ENCODE data around the gene CYP4Z1. TPM values are rescaled to one million over a fixed set of nuclear protein-coding genes. Genes with fewer than 3 reads are reported as not detected.
"Not testable (repeated sequence)": the region's sequence is repeated elsewhere in the genome, so short reads cannot be mapped to it uniquely, and the experiment has no call there.

The CYP4Z1 gene, protein sequence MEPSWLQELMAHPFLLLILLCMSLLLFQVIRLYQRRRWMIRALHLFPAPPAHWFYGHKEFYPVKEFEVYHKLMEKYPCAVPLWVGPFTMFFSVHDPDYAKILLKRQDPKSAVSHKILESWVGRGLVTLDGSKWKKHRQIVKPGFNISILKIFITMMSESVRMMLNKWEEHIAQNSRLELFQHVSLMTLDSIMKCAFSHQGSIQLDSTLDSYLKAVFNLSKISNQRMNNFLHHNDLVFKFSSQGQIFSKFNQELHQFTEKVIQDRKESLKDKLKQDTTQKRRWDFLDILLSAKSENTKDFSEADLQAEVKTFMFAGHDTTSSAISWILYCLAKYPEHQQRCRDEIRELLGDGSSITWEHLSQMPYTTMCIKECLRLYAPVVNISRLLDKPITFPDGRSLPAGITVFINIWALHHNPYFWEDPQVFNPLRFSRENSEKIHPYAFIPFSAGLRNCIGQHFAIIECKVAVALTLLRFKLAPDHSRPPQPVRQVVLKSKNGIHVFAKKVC
- not detected in 2 replicates for total RNA-seq

DNA sequence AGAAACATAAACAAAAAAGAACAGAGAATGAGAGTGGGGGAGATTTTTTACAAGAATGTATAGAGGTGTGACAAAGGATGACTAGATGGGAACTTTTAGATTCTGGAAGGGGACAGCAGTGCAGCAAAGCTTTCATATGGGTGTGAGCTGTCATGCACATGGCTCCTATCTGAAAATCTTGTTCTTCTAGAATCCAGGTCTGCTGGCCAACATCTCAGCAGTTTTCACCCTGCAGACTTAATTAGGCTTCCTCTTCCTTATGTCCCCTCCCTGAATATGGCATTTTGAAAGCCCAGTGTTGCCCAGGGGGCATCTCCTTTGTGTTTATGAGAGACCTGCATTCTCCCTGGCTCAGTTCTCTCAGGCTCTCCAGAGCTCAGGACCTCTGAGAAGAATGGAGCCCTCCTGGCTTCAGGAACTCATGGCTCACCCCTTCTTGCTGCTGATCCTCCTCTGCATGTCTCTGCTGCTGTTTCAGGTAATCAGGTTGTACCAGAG lies at the start of gene CYP4Z1:
CYP4Z1 (plus strand) TSS at position 135 of the 498 bp plus-strand sequence; CDS start at position 395, 260 bp downstream.
- no peak for DNase-seq (ENCODE audit: low read depth)

DNA sequence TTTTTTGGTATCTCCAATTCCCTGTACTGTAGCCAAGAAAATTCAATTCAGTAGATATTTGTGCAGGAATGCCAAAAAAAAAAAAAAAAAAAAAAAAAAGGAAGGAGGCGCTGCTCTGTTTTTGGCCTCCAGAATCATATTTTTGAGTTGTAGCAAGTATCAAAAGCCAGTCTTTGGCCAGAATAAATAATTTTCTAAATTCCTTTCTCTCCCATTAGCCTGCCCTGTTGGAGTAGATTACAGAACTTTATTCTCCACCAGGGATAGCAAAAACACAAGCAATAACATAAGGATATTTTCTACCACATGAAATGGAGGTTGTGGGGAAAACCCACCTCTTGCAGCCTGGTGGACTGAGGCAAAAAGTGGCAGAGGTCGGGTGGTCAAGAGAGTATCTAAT lies 46.0 kb upstream of the CYP4Z1 start:
- DNase-seq (ENCODE audit: low read depth): no peak

DNA sequence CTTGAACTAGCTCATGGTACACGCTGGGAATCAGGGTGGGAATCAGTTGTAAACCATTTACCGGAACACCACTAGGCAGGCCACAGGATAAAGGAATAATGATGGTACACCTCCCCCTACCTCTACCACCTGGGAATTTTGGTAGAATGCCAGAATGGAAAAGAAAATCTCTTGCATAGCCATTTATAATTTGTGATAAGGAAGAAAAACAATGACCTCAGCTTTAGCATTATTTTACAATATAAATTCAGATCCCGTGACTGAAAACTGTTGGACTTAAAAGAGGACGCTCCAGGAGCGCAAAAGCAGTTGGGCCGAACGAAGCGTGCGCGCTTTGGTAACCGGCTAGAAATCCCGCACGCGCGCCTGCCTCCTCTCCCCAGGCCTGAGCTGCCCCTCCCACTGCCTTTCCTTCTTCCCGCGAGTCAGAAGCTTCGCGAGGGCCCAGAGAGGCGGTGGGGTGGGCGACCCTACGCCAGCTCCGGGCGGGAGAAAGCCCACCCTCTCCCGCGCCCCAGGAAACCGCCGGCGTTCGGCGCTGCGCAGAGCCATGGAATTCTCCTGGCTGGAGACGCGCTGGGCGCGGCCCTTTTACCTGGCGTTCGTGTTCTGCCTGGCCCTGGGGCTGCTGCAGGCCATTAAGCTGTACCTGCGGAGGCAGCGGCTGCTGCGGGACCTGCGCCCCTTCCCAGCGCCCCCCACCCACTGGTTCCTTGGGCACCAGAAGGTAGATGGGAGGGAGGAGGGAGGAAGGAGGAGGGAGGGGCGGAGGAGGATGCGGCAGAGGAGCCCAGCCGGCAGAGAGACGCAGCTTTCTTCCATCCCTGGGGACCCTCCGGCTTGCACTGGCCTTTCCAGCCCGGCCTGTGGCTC lies 43.5 kb upstream of the CYP4Z1 start, which contains the start of gene CYP4X1:
CYP4X1 (plus strand) TSS at position 402 of the 873 bp plus-strand sequence; CDS start at position 551, 149 bp downstream.
- DNase-seq (ENCODE audit: low read depth): no peak

DNA sequence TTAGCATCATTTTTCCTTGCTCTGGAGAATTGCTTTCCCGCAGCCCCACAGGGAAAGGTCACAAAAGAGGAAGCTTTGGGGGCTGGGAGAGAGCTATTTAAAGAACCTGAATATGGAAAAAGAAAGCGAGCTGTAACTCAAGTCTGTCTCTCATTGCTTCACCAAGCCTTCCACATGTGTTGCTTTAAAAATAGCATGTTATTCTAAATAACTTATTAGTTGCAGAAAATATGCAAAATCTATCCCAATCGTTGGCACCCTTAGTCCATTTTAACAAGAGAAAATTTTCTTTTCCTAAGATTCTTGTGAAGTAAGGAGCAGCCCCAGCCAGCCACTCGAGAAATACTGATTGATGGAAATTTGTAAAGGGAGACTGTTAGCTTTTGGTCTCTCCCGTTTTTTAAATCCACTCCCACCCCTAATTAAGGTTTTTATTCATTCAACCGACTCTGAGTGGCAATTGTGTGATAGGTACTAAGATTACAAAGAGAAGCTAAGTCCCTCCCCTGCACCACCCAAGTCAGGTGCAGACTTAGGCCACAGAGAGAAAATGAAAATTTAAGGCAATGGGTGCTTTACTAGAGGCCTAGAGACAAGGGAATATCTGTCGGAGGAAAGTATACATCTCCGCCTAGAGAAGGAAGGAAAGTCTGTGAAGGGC lies 42.8 kb upstream of the CYP4Z1 start:
- no peak for DNase-seq (ENCODE audit: low read depth)

DNA sequence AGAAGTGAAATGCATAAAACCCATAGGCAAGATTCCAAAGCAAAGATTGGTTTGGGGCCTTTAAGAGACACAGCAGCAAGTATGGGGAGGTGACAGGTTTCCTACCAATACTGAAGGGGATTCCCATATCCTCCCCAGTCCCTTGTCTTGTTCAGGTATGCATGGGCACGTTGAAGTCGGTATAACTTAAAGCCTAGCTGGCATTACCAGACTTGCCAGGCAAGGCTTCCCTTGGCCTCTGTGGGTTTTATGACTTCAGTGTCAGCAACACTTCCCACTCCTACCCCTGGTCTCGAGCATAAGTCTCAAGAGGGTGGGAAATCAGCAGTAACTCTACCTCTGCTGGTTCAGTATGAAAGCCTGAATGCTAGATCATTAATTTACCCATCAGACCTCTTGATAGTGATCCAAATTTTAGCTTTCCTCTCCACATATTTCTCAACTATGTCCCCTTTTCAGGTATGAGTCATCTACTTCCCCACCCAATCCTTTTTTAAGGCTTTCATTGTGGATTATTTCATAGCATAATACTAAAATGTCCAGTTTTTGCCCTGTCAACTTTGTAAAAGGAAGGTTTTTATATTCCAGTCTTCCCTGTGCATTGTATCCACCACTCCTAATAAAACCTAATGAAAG lies 36.7 kb upstream of the CYP4Z1 start:
- DNase-seq (ENCODE audit: low read depth): peak; percentile 8

DNA sequence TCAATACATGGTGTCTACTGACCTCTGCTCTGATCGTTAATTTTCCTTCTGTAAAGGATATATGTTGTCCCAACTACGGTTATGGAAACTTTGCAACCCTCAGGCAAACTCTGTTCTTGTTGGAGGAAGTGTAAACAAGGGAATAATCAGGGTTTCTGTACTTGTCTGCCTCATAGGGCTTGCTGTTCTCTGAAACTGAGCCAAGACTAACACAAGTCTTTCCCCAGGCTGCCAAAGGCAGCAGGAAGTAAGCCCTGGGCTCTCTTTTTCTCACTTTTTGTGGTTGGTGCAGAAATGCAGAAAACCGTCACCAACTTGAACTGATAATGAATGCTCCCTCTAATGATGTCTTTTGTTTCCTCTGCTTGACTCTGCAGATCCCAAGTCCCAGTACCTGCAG lies 36.0 kb upstream of the CYP4Z1 start:
- DNase-seq (ENCODE audit: low read depth): peak; percentile 93

DNA sequence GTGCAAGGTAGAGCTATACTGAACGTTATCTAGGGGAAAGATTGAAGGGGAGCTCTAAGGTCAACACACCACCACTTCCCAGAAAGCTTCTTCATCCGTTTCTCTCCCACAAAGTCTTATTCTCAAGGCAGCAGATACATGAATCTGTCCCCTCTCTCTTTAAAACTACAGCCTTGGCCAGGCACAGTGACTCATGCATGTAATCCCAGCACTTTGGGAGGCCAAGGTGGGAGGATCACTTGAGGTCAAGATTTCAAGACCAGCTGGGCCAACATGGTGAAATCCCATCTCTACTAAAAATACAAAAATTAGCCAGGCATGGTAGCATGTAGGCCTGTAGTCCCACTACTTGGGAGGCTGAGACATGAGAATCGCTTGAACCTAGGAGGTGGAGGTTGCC lies 35.4 kb upstream of the CYP4Z1 start:
- peak; percentile 13 for DNase-seq (ENCODE audit: low read depth)

DNA sequence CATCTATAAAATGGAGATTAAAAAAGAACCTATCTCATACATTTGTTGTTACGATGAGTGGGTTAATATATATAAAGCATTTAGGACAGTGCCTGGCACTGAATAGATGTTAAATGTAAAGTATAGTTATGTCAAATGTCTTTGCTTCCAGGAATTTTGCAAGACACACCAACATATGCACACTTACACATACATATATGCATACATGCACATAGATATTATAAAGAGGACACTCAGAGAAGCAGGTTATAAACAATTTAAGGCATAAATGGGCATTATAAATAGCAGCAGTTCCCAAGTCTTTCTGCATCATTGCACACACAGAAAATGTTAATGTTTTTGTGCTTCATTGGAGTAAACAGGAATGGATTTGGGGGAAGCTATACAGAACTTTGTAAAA lies 30.3 kb upstream of the CYP4Z1 start:
- DNase-seq (ENCODE audit: low read depth): no peak

DNA sequence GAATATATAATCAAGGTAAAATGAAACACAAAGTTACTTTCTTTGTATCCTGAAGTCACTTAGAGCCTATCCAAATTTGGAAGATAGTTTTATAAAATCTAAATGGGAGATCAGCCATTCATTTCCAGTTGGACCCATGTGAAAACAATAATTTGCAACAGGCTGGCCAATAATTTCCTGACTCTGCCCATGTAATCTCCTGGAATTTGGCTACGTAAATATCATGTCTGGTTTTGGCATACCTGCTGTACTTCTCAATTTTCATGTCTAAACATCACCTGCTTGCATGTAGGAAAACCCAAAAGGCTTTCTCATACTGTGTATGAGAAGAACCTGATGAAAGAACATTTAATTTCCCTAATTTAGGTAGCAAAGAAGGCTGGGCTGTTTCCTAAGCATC lies 7.7 kb upstream of the CYP4Z1 start:
- DNase-seq (ENCODE audit: low read depth): no peak

DNA sequence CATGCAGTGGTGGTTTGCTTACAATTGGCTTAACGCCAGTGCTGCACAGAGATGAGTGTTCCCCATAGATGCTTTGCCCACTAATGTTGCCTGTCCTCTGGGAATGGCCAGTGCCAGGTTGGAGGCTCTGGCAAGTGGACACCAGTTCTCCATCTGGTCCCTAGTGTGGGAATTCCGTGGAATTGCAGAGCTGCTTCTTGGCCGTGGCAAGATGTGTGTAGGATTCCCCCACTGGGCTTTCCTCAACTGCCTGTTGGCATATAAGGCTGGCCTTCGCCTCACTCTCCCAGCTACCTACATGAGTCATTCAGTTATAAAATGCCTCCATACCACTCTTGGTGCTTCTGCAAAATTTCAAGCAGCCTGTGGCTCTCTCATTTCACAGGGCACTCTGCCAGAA lies 2.0 kb downstream of the CYP4Z1 start:
- DNase-seq (ENCODE audit: low read depth): not testable (repeated sequence)

DNA sequence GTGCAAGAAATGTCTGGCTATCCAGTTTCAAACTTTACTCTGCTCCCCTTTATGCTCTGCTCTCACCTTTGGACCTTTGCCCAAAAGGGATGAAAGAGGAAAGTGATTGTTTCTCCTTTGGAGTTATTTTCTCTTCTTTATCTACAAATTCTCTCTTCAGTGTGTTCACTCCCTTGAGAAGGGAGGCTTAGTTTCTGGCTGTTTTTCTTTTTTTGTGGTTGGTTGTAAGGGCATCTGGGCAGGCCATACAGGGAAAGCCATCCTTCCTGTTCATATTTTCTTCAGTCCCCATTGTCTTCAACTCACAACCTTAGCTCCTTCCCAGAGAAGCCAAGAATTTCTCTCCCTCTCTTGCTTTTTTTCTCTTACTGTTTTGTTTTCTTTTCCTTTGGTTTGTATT lies 2.5 kb downstream of the CYP4Z1 start:
- not testable (repeated sequence) for DNase-seq (ENCODE audit: low read depth)

DNA sequence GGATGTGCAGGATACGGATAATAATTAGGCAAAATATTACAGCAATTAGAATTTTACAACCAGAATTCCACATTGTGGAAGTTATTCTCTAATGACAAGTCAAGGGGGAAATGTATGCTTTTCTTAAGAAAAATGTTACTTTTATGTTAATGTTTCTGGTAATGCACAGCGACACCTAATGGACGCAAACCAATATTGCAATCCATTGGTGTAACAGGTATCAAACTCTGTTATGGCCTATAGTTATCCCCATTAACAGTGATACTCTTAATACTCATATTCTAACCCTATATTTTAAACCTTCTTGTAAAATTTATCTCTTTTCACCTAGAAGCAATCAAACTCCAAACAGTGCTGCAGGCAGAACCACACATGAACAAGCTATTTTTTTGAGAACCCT lies 22.3 kb downstream of the CYP4Z1 start:
- DNase-seq (ENCODE audit: low read depth): peak; percentile 22

DNA sequence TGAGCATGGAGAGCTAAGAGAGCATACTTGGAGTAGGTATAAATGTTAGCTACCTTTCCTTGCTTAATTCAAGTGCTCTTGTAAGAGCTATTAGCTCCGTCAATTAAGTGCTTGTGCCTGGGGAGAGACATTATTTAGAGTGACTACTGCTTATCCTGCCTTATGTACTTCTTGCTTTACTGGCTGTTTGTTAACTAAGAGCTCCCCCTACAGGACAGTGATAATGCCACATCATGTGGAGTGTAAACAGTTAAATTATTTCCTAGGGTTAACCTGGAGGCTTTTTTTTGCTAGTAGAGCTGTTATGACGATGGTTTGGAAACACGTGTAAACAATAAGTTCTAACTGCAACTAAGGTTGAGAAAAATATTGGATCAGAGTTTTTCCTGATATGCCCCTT lies 24.4 kb downstream of the CYP4Z1 start:
- DNase-seq (ENCODE audit: low read depth): not testable (repeated sequence)

DNA sequence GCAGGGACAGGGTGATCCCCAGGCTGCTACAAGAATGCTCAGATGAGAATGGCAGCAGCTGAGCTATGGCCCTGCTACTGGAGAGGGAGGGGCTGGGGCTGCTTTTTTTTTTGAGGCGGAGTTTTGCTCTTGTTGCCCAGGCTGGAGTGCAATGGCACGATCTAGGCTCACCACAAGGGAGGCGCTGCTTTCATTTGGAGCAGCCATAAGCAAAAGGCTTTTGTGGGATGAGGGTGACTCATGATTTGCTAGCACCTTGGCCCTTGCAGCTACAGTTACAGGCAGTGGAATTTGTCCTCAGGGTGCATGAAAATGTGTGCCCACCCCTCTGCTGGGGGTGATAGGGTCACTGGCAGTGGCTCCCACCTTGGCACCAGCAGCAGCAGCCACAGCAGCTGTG lies 37.8 kb downstream of the CYP4Z1 start:
- DNase-seq (ENCODE audit: low read depth): peak; percentile 23

DNA sequence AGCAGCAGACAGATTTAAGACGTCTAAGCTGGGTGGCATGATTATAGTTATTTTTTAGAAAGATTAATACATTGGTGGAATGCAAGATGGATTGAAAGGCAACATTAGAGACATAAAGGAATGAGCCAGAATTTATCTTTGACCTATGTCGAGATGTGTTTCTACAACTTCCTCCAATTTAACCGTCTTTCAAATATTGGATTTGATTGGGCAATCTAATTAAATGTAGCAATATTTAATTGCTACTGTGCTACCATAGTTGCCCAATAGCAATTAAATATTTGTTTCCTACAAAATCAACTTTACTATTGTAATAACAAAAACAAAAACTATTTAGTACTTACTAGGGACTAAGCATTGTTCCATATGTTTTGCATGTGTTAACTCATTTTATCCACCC lies 39.8 kb downstream of the CYP4Z1 start:
- DNase-seq (ENCODE audit: low read depth): no peak

DNA sequence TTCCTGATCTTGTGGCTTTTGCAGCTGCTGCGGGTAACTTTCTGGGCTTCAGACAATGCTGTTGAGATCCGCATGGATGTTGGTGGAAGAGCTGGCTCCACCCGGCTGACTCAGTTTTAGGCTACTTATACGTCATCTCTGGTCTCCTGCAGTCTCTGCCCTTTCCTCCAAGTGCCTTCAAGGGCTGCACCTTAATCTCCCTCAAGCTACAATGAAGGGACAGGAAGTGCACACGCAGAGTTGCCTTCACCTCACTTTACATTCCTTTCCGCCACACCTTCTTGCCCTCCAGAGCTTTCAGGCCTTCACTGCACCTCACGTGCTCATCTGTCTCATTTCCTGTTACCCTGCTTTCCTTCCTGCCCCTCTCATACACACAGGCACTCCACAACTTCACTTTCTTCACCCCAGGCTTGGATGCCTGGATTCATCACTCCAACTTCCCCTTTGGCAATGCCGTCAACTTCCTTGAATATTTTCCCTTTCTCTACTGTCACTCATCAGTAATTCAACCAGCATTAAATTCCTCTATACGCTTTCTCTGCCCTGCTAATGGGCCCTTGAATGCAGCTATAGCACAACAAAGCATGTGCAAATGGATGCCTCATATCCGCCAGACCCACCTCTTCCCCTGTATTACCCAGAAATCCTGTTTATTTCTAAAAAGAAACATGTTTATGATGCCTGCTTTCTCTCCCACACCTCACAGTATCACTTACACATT lies 41.0 kb downstream of the CYP4Z1 start:
- DNase-seq (ENCODE audit: low read depth): peak; percentile 79

DNA sequence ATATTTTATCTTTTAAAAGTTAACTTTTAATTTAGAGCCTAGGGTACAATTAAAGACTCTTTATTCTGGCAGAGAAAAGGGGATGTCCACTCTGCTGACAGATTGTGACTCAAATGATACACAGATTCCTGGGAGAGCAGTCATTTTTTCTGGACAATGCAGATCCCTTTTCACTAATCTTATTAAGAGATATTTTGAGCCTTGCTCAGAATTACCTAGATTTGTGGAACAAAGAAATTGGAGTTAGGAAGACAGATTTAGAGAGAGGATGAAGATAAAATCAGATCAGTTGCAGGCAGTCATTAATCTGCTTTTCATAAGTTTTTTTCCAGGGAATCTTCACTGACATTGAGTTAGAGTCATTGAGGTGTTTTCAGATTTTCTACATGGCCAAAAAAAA lies 42.5 kb downstream of the CYP4Z1 start:
- peak; percentile 67 for DNase-seq (ENCODE audit: low read depth)

DNA sequence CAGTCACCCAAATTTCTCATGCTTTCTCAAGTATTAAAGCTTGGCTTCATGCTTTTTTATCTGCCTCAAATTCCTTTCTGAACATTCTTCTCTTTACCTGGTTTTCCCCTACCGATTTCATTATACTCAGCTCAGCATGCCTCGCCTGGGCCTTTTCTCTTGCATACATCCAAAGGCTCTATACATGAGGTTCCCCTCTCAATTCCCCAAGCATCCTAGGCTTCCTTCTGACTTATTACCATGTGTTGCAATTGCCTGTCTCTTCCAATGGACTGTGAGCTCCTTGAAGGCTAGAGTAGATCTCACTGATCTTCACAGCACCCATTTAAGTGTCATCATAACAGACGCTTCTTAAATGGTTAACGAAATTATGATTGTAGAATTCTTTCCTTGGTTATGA lies 46.1 kb downstream of the CYP4Z1 start:
- no peak for DNase-seq (ENCODE audit: low read depth)

DNA sequence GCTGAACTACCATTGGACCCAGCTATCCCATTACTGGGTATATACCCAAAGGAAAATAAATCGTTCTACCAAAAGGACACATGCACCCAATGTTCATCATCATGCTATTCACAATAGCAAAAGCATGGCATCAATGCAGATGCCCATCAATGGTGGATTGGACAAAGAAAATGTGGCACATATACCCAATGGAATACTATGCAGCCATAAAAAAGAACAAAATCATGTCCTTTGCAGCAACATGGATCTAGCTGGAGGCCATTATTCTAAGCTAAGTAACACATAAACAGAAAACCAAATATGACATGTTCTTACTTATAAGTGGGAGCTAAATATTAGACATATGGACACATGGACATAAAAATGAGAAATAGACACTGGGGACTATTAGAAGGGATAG lies 54.0 kb downstream of the CYP4Z1 start:
- not testable (repeated sequence) for DNase-seq (ENCODE audit: low read depth)

DNA sequence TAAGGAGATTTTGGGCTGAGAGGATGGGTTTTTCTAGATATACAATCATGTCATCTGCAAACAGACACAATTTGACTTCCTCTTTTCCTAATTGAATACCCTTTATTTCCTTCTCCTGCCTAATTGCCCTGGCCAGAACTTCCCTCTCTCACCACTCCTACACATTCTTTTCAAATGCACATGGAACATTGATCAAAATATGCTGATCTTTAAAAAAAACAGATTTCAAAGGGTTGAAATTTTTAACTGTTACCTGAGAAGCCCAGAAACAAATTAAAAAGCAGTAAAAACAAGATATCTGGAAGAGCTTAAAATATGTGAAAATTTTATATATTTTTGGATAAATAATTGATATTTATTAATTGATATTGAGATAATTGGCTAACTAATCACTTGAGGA lies 57.8 kb downstream of the CYP4Z1 start:
- DNase-seq (ENCODE audit: low read depth): not testable (repeated sequence)

DNA sequence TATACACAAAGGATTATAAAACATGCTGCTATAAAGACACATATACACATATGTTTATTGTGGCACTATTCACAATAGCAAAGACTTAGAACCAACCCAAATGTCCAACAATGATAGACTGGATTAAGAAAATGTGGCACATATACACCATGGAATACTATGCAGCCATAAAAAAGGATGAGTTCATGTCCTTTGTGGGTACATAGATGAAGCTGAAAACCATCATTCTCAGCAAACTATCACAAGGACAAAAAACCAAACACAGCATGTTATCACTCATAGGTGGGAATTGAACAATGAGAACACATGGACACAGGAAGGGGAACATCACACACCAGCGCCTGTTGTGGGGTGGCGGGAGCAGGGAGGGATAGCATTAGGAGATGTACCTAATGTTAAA lies 60.0 kb downstream of the CYP4Z1 start:
- DNase-seq (ENCODE audit: low read depth): not testable (repeated sequence)
